Measurements from ENCODE around the gene APOC4.
A peak's percentile ranks its signal among the peaks of the same experiment; 100 is the strongest.
"Not testable (repeated sequence)": the region's sequence is repeated elsewhere in the genome, so short reads cannot be mapped to it uniquely, and the experiment has no call there.

APOC4 gene

DNA sequence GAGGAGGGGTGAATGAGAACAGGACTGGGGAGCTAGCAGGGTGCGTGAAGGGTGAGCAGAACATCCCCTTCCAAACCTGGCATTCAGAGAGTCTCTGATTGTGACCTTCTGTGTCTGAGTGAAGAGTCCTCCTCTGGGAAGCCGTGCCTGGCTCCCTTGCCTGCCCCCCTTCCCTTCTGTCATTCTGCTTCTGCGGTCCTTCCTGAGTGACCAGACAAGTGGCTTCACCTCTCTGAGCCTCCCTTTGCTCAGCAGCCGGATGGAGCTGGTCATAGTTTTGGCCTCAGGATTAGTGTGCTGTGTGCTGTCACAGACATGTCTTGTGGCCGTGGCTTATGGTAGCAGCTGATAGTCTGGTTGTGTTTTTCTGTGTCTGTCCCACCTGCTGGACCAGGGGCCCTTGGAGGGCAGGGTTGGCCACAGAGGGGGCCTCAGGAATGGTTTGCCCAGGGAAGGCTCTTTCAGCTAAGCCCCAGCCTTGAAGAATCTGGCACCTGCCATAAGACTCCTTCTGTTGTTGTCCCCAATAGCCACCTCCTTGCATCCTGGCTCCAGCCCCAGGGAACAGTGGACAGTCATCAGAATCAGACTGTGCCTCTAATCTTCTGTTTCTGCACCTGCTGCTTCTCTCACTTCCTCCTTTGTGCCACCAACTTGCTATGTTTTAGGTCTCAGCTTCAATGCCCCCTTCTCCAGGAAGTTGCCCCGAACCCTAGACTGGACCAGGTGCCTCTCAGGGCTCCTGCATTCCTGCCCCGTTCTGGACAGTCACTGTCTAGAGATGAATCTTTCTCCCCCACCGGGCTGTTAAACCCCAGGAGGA, 19.1 kb downstream of the APOC4 start:
- no peak for DNase-seq

DNA sequence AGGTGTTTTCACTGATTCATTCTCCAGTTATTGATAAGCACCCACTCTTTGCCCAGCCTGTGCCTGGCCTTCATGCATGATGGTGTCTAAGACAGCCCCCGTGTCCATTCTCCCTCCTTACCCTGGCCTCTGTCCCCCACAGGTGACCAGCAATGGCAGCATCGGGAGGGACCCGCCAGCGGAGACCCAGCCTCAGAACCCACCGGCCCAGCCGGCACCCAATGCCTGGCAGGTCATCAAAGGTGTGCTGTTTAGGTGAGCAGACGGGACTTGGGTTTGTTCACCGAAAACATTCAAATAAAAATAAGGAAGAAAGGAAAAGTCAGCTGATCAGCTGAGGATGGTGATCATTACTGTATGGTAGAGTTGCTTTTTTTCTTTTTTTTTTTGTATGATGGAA, 19.8 kb downstream of the APOC4 start:
- DNase-seq: no peak

DNA sequence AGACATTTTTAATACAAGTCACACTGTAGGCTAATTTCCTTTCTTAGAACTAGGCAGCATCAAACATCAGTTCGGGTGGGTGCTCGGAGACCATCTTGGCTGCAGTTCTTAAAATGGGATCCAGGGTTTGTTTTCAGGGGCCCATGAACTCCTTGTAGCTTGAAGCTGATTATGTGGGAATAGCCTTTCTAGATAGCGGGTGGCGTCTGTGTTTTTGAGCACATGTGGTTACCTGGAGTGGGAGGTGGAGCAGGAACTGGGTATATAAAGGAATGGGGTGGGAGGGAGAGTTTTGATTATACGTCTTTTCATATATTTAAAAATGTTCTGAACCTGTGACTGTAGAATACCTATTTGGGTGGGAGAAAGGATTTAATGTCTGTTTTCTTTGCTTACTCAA, 26.1 kb downstream of the APOC4 start:
- DNase-seq: no peak

DNA sequence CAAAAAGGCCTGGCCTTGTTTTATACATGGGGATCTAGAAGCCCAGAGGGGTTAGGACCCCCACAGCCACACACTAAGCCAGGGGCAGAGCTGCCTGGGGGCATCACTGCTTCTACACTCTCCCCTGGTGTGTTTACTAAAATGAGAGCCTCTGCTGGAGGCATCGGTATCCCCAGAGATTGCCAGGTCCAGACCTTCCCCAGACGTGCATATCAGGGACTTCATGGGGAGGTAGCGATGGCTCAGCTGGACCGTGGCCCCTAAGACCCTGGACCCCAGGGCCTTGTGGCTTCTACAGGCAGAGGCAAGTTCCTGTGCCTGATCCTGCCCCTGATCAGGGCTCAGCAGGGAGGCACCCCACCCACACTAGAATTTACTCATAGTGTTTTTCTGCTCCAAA, 26.6 kb downstream of the APOC4 start:
- DNase-seq: no peak

DNA sequence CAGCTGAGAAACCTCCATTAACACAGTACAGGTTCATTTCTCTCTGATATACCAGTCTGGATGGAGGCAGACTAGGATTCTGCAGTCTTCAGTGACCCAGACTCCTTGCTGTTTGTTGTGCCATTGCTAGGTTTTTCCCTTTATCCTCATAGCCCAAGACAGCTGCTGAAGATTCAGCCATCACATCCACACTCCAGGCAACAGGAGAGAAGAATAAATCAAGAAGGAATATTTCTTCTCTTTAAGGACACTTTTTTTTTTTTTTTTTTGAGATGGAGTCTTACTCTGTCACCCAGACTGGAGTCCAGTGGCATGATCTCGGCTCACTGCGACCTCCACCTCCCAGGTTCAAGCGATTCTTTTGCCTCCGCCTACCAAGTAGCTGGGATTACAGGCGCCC, 27.4 kb downstream of the APOC4 start:
- DNase-seq: no peak

DNA sequence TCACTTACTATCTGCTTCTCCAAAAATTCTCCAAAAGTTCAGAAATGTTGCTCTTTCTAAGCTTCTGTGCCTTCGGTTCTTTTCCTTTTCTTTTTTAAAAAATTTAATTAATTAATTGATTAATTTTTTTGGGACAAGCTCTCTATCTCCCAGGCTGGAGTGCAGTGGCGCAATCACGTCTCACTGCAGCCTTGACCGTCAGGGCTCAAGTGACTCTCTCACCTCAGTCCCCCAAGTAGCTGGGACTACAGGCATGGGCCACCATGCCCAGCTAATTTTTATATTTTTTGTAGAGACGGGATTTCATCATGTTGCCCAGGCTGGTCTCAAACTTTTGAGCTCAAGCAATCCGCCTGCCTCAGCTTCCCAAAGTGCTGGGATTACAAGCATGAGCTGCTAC, 29.4 kb downstream of the APOC4 start:
- DNase-seq: not testable (repeated sequence)

DNA sequence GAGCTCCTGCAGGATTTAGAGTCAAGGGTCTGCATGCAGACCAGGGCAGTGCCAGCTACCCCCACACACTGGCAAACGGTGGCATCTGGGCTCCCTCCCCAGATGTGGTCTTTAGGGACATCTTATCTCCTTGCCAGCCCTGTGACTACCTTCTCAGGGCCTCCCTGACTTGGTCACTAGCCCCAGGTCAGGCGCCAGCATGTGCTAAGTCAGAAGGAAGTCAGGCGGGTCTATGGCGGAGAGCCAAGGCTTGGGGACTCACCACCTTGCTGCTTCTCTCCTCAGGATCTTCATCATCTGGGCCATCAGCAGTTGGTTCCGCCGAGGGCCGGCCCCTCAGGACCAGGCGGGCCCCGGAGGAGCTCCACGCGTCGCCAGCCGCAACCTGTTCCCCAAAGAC, 30.8 kb downstream of the APOC4 start:
- DNase-seq: no peak

DNA sequence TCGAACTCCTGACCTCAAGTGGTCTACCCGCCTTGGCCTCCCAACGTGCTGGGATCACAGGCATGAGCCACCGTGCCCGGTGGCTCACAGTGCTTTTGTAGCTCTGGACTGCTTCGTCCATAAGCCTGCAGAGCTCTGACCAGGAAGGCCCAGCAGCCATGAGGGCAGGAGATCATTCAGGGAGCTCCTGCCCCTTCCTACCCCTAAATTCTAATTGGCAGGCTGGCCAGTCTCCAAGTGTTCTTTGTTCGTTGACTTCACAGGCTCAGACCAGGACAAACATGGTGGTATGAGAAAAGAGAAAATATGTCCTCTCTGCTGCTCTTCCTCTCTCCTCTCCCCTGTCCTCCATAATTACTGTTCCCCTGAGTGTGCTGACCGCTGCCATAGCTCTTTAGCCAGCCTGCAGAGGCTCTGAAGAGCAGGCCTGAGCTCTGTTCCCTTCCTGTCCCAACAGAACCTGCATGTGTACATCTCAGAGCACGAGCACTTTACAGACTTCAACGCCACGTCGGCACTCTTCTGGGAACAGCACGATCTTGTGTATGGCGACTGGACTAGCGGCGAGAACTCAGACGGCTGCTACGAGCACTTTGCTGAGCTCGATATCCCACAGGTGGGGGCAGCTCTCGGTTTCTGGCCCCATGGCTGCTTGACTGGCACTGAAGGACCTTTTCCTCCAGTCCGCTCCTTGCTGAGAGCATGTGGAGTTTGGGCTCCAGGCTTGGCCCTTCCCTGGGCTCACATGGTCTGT, 32.1 kb downstream of the APOC4 start:
- DNase-seq: no peak

DNA sequence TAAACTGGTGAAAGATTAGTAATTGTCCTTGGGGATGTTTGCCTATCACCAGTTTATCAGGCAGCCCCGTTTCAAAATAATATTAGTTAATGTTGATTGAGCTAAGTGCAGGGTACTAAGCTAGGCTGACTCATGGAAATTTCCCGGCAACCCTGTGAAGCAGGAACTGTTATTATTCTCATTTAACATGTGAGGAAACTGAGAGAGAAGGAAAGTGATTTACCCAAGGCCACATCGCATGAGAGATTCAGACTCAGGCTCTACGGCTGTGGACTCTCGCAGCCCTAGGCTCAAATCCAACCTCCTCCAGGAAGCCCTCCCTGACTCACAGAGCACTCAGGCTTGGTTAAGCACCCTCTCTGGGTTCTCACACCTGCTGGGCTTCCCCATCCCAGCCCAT, 32.8 kb downstream of the APOC4 start:
- DNase-seq: no peak

DNA sequence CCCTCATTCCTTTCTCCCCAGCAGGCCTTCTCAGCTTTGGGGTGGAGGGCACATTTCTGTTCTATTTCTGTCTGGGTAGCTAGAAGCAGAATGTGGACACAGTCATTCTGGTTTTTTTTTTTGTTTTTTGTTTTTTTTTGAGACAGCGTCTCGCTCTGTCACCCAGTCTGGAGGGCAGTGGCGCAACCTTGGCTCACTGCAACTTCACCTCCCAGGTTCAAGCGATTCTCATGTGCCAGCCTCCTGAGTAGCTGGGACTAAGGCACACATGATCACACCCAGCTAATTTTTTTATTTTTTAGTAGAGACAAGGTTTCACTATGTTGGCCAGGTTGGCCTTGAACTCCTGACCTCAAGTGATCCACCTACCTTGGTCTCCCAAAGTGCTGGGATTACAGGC, 33.4 kb downstream of the APOC4 start:
- DNase-seq: no peak

DNA sequence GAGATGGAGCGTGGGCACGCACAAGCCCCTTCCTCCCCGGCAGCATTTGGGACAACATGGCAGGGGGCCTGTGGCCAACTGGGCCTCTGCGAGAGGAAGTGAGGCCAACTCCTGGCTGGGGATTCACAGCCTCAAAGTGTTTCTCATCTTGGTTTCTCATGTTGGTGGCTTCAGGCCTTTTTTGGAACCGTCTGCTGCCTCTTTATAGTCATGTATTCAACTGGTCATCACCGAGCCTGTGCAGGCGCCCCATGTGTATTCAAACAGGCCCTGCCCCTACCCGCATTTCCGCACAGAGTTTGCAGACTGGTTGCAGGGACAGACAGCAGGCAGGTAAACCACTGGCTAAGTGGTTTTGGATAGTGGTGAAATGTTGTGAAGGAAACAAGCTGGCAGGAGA, 42.0 kb downstream of the APOC4 start:
- no peak for DNase-seq

DNA sequence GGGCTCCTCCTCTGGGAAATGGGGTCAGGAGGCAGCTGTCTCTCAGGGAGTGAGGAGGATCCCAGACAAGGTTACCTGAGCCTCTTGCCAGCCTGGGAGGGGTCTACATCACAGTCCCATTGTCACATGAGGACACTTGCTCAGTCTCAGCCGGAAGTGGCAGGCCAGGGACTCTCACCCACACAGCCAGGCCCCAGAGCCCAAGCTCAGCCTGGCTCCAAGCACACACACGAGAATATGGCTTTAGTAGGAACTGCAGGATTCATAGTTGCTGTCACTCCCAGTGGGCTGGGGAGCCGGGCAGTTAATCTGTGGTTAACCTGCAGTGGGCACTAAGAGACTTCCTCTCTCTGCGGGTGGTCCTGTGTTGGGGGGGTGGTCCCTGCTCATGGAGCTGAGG, 43.4 kb downstream of the APOC4 start:
- DNase-seq: no peak

DNA sequence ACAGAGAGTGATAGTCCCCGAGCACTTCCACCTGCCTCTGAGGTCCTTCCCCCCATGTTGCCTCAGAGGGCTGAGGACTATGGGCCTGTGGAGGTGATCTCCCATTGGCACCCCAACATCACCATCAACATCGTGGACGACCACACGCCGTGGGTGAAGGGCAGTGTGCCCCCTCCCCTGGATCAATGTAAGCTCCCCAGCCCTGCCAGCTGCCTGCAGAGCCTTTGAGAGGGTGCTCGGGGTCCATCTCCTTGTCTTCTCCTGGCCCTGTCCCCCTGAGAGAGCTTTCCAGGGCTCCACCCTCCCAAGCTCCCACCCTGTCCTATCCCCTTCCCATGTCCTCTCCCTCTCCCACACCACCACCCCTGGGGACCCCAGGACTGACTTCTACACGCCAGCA, 44.4 kb downstream of the APOC4 start:
- DNase-seq: no peak

DNA sequence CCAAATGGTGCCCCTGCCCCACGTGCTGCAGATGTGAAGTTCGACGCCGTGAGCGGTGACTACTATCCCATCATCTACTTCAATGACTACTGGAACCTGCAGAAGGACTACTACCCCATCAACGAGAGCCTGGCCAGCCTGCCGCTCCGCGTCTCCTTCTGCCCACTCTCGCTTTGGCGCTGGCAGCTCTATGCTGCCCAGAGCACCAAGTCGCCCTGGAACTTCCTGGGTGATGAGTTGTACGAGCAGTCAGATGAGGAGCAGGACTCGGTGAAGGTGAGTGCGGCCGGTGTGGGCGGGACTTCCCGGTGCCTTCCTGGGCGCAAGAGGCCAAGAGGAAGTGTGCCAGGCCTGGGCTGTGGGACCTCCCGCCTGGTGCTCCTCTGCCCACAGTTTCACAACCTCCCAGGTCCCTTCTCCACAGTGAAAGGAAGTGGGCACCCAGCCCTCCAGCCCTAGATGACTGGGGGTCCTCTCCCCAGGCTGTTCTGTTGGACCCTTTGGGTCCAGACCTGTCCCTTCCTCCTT, 45.2 kb downstream of the APOC4 start:
- DNase-seq: no peak

DNA sequence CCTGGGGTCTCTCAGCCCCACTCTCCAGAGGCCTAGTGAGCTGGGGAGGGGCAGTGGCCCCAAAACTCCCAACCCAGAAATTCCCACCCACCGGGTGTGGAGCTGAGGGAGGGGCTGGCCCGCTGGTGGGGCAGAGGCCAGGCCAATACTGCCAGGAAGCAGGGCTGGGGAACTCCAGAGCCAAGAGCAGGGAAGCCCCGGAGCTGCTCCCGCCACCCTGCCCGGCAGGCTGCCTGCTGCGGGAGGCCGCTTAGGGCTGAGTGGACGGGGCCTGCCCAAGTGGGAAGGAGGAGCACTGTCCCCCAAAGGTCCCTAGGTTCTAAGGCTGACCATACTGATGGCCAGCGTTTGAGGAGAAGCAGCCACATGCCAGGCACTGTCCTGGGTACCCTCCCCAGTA, 46.2 kb downstream of the APOC4 start:
- DNase-seq: no peak

DNA sequence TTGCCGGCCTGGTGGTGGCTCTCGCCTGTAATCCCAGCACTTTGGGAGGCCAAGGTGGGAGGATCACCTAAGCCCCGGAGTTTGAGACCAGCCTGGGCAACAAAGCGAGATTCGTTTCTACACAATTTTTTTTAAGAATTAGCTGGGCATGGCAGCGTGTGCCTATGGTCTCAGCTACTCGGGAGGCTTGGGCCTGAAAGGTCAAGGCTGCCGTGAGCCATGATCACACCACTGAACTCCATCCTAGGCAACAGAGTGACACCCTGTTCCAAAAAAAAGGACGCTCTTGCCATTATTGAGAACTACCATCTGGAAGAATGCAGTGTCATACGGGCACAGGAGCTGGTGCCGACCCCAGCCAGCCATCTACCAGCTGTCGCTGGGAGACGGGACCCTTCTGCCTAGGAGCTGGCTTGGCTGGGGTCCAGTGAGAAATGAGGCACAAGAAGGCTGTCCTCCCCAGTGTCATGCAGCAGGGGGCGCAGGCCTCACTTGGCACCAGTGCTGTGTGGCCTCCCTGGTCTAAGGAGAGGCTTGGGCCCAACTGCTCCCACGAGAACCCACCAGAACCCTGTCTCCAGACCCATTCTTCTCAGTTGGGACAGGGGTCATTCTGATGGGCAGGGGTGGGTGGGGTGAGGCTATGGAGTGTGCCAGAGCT, 47.0 kb downstream of the APOC4 start:
- peak; percentile 97 for DNase-seq

DNA sequence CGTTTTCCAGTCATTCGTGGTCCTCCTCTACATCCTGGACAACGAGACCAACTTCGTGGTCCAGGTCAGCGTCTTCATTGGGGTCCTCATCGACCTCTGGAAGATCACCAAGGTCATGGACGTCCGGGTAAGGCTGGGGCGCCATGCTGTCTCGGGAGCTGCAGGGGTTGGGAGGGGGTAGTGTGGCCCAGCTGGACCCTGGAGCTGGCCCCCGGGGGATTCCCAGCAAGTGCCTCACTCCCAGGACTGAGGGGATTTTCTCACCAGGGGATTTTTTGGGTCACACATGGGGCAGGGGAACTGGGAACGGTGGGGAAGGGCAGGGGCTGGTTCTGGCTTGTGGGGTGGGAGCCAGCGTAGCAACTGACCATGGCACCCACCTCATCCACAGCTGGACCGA, 48.4 kb downstream of the APOC4 start:
- no peak for DNase-seq

DNA sequence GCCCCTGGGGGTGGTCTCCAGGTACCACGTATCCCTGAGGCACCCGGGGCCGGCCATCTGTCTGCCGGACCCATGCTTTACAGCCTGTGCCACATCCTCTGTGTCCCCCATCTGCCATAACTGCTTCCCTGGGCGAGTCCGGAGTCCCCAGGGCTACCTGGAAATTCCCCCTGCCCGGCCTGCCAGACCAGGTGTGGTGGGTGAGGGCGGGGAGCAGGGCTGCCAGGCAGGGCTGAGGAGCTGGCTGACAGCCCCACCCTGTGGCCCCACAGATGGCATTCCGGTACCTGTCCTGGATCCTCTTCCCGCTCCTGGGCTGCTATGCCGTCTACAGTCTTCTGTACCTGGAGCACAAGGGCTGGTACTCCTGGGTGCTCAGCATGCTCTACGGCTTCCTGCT, 48.9 kb downstream of the APOC4 start:
- no peak for DNase-seq

DNA sequence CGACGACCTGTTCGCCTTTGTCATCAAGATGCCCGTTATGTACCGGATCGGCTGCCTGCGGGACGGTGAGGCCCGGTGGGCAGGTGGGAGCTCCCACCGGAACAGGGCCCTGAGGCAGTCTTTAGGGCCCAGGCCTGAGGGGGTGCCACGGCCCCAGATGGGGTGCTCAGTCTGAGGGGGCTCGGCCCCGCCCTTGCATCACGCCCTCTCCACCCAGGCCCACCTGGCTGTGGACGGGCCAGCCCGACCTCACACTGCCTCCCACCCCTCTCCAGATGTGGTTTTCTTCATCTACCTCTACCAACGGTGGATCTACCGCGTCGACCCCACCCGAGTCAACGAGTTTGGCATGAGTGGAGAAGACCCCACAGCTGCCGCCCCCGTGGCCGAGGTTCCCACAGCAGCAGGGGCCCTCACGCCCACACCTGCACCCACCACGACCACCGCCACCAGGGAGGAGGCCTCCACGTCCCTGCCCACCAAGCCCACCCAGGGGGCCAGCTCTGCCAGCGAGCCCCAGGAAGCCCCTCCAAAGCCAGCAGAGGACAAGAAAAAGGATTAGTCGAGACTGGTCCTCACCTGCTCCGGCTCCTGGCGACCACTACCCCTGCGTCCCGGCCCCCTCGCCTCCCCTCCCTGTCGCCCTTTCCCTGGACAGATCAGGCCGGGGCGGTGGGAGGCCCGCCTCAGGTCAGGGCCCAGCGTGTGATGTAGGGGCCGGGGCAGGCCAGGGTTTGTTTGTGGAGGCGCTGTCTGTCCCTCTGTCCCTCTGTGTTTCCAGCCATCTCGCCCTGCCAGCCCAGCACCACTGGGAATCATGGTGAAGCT, 50.5 kb downstream of the APOC4 start:
- no peak for DNase-seq

DNA sequence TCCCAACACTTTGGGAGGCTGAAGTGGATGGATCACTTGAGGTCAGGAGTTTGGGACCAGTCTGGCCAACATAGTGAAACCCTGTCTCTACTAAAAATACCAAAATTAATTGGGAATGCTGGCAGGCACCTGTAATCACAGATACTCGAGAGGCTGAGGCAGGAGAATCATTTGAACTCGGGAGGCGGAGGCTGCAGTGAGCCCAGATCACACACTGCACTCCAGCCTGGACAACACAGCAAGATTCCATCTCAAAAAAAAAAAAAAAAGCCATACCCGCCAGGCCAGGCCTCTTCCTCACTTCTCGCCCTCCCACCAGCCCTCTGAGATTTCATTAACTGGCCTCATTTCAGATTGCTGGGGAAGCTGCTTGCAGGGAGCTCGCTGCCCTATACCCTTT, 51.5 kb downstream of the APOC4 start:
- DNase-seq: no peak

DNA sequence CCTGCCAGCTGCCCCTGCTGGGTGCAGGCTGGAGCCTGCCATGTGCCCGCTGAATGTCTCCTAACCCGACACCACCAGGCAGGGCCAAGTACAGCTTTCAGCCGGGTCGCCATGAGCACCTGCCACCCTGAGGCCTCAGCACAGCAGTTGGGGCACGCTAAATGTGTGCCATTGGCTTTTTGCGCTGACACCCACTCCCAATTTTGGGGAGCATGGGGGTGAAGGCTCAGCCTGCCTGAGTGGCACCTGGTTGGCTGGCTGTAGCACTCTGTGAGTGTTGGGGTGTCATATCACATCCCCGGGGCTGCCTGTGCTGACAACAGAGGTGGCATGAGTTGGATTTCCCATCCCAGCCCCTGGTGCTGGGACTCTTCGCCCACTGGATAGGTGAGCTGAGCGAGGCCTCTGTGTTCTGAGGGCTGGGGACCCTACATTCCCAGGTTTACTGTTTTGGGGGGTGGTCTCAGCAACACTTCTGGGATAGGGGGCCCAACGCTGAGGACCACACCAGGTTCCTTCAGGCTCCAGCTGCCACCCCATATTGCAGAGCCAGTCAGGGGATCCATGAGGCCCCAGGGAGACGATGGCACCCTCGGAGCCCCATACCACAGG, 52.0 kb downstream of the APOC4 start:
- no peak for DNase-seq

Measured in NCI-H1694 (cell line).